ENCODE results near the gene SNED1.

Gene SNED1

GRCh38 chr2:240992572-240993291 lies 5.7 kb upstream of the SNED1 start:
- DNase-seq (peak; percentile 36), ATAC-seq (peak; percentile 29)

- ATAC-seq (no peak), DNase-seq (peak; percentile 1)
Observed at GRCh38 chr2:240993446-240994170, 4.8 kb upstream of the SNED1 start.

- DNase-seq (peak; percentile 1), ATAC-seq (no peak)
Observed at GRCh38 chr2:240994171-240994896, 4.1 kb upstream of the SNED1 start.

GRCh38 chr2:240995041-240996021 lies 3.1 kb upstream of the SNED1 start:
- ATAC-seq (no peak), DNase-seq (no peak)

GRCh38 chr2:240996161-240996833 lies 2.1 kb upstream of the SNED1 start:
- DNase-seq (peak; percentile 2), ATAC-seq (no peak)

- peak; percentile 2 for DNase-seq
- ATAC-seq = no peak
Observed at GRCh38 chr2:240996834-240997140, 1.6 kb upstream of the SNED1 start.

- no peak for ATAC-seq
- peak; percentile 3 for DNase-seq
Observed at GRCh38 chr2:240997141-240997855, 1.1 kb upstream of the SNED1 start.

- DNase-seq = no peak
- peak; percentile 24 for ATAC-seq
Observed at GRCh38 chr2:240998706-240998994, 232 bp downstream of the SNED1 start.

GRCh38 chr2:240998995-240999791 lies 775 bp downstream of the SNED1 start:
- ATAC-seq (no peak), DNase-seq (peak; percentile 3)

GRCh38 chr2:240999873-241000541 lies 1.6 kb downstream of the SNED1 start:
- ATAC-seq (no peak), DNase-seq (peak; percentile 3)

GRCh38 chr2:241000831-241001321 lies 2.5 kb downstream of the SNED1 start:
- DNase-seq = peak; percentile 2
- no peak for ATAC-seq

- peak; percentile 5 for DNase-seq
- ATAC-seq = peak; percentile 15
Observed at GRCh38 chr2:241001413-241002274, 3.2 kb downstream of the SNED1 start.

- DNase-seq (no peak), ATAC-seq (no peak)
Observed at GRCh38 chr2:241002275-241003046, 4.0 kb downstream of the SNED1 start.

- ATAC-seq (no peak), DNase-seq (no peak)
Observed at GRCh38 chr2:241003047-241003360, 4.6 kb downstream of the SNED1 start.

GRCh38 chr2:241003369-241003768 lies 5.0 kb downstream of the SNED1 start:
- no peak for DNase-seq
- no peak for ATAC-seq

GRCh38 chr2:241003830-241004564 lies 5.6 kb downstream of the SNED1 start:
- DNase-seq = no peak
- no peak for ATAC-seq

- ATAC-seq = no peak
- no peak for DNase-seq
Observed at GRCh38 chr2:241005569-241005968, 7.2 kb downstream of the SNED1 start.
